Esophagus muscularis mucosa (tissue), 4 donors: ENCODE results near the gene NRBF2. TPM values are rescaled to one million over a fixed set of nuclear protein-coding genes. Genes with fewer than 3 reads are reported as not detected.

Source experiments
- DNase-seq: peaks from one replicate; pipeline ENCODE4 v3.0.0-alpha.2; 2017; ENCODE audit errors: extremely low spot score
- H3K27ac ChIP-seq, 4 donors: fragments of 200-600 bp; sonication (generic); replicated peaks in 1 of 4; 1 replicate in 3 of 4; 2 replicates in 1 of 4; pipeline ENCODE4 v1.5.1; 2016 to 2019; ENCODE audit warnings: mild to moderate bottlenecking in 1 of 4
- H3K27me3 ChIP-seq, 4 donors: fragments of 200-600 bp; sonication (generic); one replicate each; pipeline versions ENCODE4 v1.5.1 to v1.6.0; 2016 to 2019
- H3K36me3 ChIP-seq, 4 donors: fragments of 200-600 bp; sonication (generic); one replicate each; pipeline ENCODE4 v1.5.1; 2016 to 2019
- H3K4me1 ChIP-seq, 4 donors: fragments of 200-600 bp; sonication (generic); one replicate each; pipeline ENCODE4 v1.5.1; 2016 to 2019
- H3K4me3 ChIP-seq, 4 donors: fragments of 200-600 bp; sonication (generic); 1 replicate in 2 of 4; 2 replicates in 2 of 4; pipeline ENCODE4 v1.5.1; 2016 to 2019; ENCODE audit warnings: mild to moderate bottlenecking in 4 of 4, moderate library complexity in 1 of 4
- H3K9me3 ChIP-seq, 4 donors: fragments of 200-600 bp; sonication (generic); 1 replicate in 3 of 4; 2 replicates in 1 of 4; pipeline ENCODE4 v1.5.1; 2016 to 2019
- CTCF ChIP-seq, 3 experiments: fragments of 200-600 bp in 2 of 3; fragments of 450-650 bp in 1 of 3; sonication (generic) in 2 of 3; IDR thresholded peaks; one replicate each; pipeline ENCODE4 v1.5.1; 2017 to 2019; ENCODE audit warnings: antibody characterized with exemption in 3 of 3, mild to moderate bottlenecking in 2 of 3, moderate library complexity in 1 of 3
- EP300 ChIP-seq: sonication (generic); formaldehyde crosslinking; IDR thresholded peaks from one replicate; pipeline ENCODE4 v1.6.1; 2017; ENCODE audit warnings: antibody characterized with exemption
- POLR2A ChIP-seq: fragments of 450-650 bp; IDR thresholded peaks from one replicate; pipeline ENCODE4 v1.6.1; 2017; ENCODE audit warnings: antibody characterized with exemption, moderate library complexity, mild to moderate bottlenecking, low read depth
- POLR2AphosphoS5 ChIP-seq, 2 donors: sonication (generic); formaldehyde crosslinking; IDR thresholded peaks; one replicate each; pipeline ENCODE4 v1.6.1; 2017; ENCODE audit warnings: antibody characterized with exemption in 2 of 2
- WGBS: methylation state at CpG from one replicate; pipeline ENCODE4 v1.1.5; 2018; 5-methylcytosine and 5-hydroxymethylcytosine counted together
- intact Hi-C: fragments of 100-400 bp; cut with DNase I; formaldehyde crosslinking; loops from one replicate; pipeline ENCODE4 v1.15.1; 2023
- total RNA-seq, 4 donors: library from RNA; depleted of rRNA; stranded (reverse); fragments of >200 nt; gene quantifications; one replicate each; pipeline versions ENCODE4 v1.1.0 to v1.2.1, GENCODE V29; 2016

NRBF2 gene
- total RNA-seq, 4 donors from 2014 or later: 9.6 to 16.7 (median 11.7) TPM

- Histone ChIP-seq H3K27ac (no peak overlapping the region), H3K27me3 (no peaks in the 10 kb centered on the region), H3K4me1 (peaks cover 22 to 25% (median 24%) of the 10 kb centered on the region in 4 donors), H3K4me3 (no peak overlapping the region), H3K36me3 (no peaks in the 10 kb centered on the region), H3K9me3 (no peaks in the 10 kb centered on the region)
- TF ChIP-seq EP300 (no peak), POLR2A (no peak), CTCF (IDR thresholded peaks at IDR 0.05) (no peak), POLR2AphosphoS5 (IDR thresholded peaks at IDR 0.05) (no peak)
- intact Hi-C loops: no loop called here
- no peak for DNase-seq
Observed at GRCh38 chr10:63119041-63119440, 14.1 kb upstream of the NRBF2 start.

DNA sequence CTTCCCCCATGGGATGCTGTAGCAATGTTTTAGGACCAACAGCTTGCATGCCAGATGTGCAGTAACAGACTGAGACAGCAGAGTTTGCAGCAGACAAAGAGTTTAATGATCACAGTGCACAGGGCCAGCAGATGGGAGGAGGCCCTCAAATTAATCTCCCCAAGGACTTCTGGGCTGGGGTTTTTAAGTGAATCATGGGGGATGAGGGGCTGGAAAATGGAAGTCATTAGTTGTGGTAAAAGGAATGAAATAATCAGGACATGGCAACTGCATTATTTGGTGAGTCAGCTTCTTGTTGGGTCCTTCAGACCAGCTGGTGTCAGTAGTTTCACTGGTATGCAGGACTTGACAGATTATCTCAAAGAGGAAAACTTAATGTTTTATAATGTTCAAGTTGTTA, 12.6 kb upstream of the NRBF2 start:
- Histone ChIP-seq H3K4me1 (peaks cover 7 to 10% (median 9%) of the 10 kb centered on the region in 4 donors), H3K9me3 (no peaks in the 10 kb centered on the region), H3K27me3 (no peaks in the 10 kb centered on the region), H3K27ac (peak overlapping the region in 1 of 4 donors; percentile 36), H3K4me3 (no peak overlapping the region), H3K36me3 (no peaks in the 10 kb centered on the region)
- no peak for DNase-seq
- no peak for TF ChIP-seq POLR2A
- peak in 1 of 2 donors; percentile 13 for TF ChIP-seq POLR2AphosphoS5 (IDR thresholded peaks at IDR 0.05)
- TF ChIP-seq EP300: no peak
- intact Hi-C loops: no loop called here

DNA sequence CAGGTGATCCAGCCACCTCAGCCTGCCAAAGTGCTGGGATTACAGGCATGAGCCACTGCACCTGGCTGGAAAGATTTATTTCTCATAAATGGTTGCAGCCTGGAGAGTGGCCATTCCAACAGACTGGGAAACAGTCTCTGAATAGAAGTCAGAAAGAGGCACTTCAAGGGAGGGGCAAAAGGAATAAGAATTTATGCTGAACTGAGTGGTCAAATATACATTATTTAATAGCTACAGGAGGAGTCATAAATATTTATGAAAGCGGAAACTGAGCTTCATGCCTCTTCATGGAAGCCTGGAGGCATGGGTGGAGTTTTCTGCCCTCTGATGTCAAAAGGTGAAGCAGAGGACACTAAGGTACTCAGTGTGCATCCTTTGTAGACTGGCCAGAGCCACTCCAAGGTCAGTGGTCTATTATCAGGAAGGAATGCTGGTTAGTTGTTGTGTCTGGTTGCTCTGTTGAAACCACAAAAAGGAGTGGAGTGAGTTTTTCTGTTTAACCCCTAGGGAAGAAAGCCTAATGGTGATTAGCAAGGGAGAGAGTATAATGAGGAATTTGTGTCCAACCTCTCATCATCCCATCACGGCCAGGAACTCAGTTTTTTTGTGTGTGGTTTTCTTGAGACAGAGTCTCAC, 9.3 kb upstream of the NRBF2 start:
- Histone ChIP-seq H3K27ac (no peak overlapping the region), H3K4me1 (no peaks in the 10 kb centered on the region), H3K9me3 (no peaks in the 10 kb centered on the region), H3K27me3 (no peaks in the 10 kb centered on the region), H3K4me3 (no peak overlapping the region), H3K36me3 (no peaks in the 10 kb centered on the region)
- TF ChIP-seq POLR2AphosphoS5 (IDR thresholded peaks at IDR 0.05) (no peak), CTCF (IDR thresholded peaks at IDR 0.05) (no peak), POLR2A (no peak), EP300 (no peak)
- intact Hi-C loops: no loop called here
- WGBS: 79% methylated on average over 2 of the region's 2 CpGs
- no peak for DNase-seq

GRCh38 chr10:63125459-63125858, 7.7 kb upstream of the NRBF2 start:
- intact Hi-C loops: no loop called here
- no peaks in the 10 kb centered on the region for H3K4me1 ChIP-seq
- no peak overlapping the region for H3K27ac ChIP-seq
- TF ChIP-seq POLR2A (no peak), CTCF (IDR thresholded peaks at IDR 0.05) (no peak), EP300 (no peak)
- WGBS: 85% methylated on average over 2 of the region's 2 CpGs
- DNase-seq: no peak
- H3K9me3 ChIP-seq: no peaks in the 10 kb centered on the region
- no peaks in the 10 kb centered on the region for H3K27me3 ChIP-seq
- no peaks in the 10 kb centered on the region for H3K36me3 ChIP-seq
- H3K4me3 ChIP-seq: no peak overlapping the region

DNA sequence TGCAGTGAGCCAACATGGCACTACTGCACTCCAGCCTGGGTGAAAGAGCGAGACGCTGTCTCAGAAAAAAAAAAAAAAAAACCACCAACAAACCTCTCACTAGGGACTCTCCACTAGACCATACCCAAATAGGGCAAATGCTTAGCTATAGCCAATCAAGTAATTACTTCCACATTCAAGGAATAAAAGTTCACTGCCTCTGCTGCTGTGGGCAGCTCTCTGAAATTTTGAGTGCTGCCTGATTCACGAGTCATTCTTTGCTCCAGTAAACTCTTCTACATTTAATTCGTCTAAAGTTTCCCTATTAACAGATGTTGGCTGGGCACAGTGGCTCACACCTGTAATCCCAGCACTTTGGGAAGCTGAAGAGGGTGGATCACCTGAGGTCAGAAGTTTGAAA, 4.7 kb upstream of the NRBF2 start:
- no peaks in the 10 kb centered on the region for H3K27me3 ChIP-seq
- no peaks in the 10 kb centered on the region for H3K36me3 ChIP-seq
- no peak overlapping the region for H3K4me3 ChIP-seq
- no peaks in the 10 kb centered on the region for H3K9me3 ChIP-seq
- intact Hi-C loops: no loop called here
- WGBS: 64% methylated on average over 4 of the region's 4 CpGs
- TF ChIP-seq POLR2A (no peak), EP300 (no peak)
- no peak overlapping the region for H3K27ac ChIP-seq
- no peak for DNase-seq
- H3K4me1 ChIP-seq: no peaks in the 10 kb centered on the region

- WGBS: 87% methylated on average over 6 of the region's 6 CpGs
- Histone ChIP-seq H3K4me1 (peaks cover 9 to 13% (median 13%) of the 10 kb centered on the region in 4 donors), H3K27me3 (no peaks in the 10 kb centered on the region), H3K9me3 (no peaks in the 10 kb centered on the region), H3K27ac (no peak overlapping the region), H3K4me3 (no peak overlapping the region), H3K36me3 (no peaks in the 10 kb centered on the region)
- no peak for DNase-seq
- intact Hi-C loops: no loop called here
- TF ChIP-seq EP300 (no peak), POLR2A (no peak), CTCF (IDR thresholded peaks at IDR 0.05) (no peak), POLR2AphosphoS5 (IDR thresholded peaks at IDR 0.05) (no peak)
Observed at GRCh38 chr10:63129888-63130287, 3.2 kb upstream of the NRBF2 start.
